ENCODE measurements around the gene VPS8. TPM values are rescaled to one million over a fixed set of nuclear protein-coding genes. Genes with fewer than 3 reads are reported as not detected.
A peak's percentile ranks its signal among the peaks of the same experiment; 100 is the strongest.
"Not testable (repeated sequence)": the region's sequence is repeated elsewhere in the genome, so short reads cannot be mapped to it uniquely, and the experiment has no call there.

Gene VPS8
- total and polyA plus RNA-seq, 4 experiments from 2014 or later = 23.0 to 85.9 (median 60.2) TPM

GRCh38 chr3:184894051-184894450, 82.1 kb downstream of the VPS8 start:
- H3K36me3 Mint-ChIP-seq = peaks cover 12 to 22% of the 10 kb centered on the region in 2 donors
- peaks cover 0 to 2% (median 0%) of the 10 kb centered on the region in 4 donors for H3K4me1 Mint-ChIP-seq
- H3K27ac Mint-ChIP-seq = no peak overlapping the region
- H3K9me3 Mint-ChIP-seq = no peaks in the 10 kb centered on the region
- POLR2A ChIA-PET (ENCODE audit: partially characterized antibody) = no interaction called here
- CTCF ChIA-PET (ENCODE audit: partially characterized antibody) = interaction anchor here (1.3 kb wide), 1 partner anchor 9 kb away, joined by 3 read pairs; no protein-coding TSS in a partner anchor
- H3K27me3 ChIP-seq (ENCODE audit: insufficient read depth, low read length) = no peaks in the 10 kb centered on the region
- intact Hi-C loops (cut with micrococcal nuclease) = no loop called here
- no peak for DNase-seq
- H3K4me1 ChIP-seq (ENCODE audit: insufficient read depth, low read length) = no peaks in the 10 kb centered on the region
- no peaks in the 10 kb centered on the region for H3K9me3 ChIP-seq (ENCODE audit: control insufficient read depth in 1 of 2, low read length in 2 of 2)
- no peaks in the 10 kb centered on the region for H3K36me3 ChIP-seq (ENCODE audit: insufficient read depth, low read length)
- H3K4me3 Mint-ChIP-seq = no peak overlapping the region
- H3K4me3 ChIP-seq (ENCODE audit: low read length in 2 of 2) = no peak overlapping the region
- H3K27ac ChIP-seq (ENCODE audit: low read depth, low read length) = no peak overlapping the region
- H3K27me3 Mint-ChIP-seq = no peaks in the 10 kb centered on the region

- no peak overlapping the region for H3K4me3 ChIP-seq (ENCODE audit: low read length in 2 of 2)
- H3K9me3 Mint-ChIP-seq = no peaks in the 10 kb centered on the region
- no peaks in the 10 kb centered on the region for H3K4me1 Mint-ChIP-seq
- no peak overlapping the region for H3K27ac ChIP-seq (ENCODE audit: low read depth, low read length)
- H3K36me3 ChIP-seq (ENCODE audit: insufficient read depth, low read length) = no peaks in the 10 kb centered on the region
- H3K27ac Mint-ChIP-seq = no peak overlapping the region
- peaks cover 20 to 24% of the 10 kb centered on the region in 2 donors for H3K36me3 Mint-ChIP-seq
- no peak overlapping the region for H3K4me3 Mint-ChIP-seq
- no peaks in the 10 kb centered on the region for H3K27me3 Mint-ChIP-seq
- no peak for DNase-seq
- POLR2A ChIA-PET (ENCODE audit: partially characterized antibody) = no interaction called here
- H3K9me3 ChIP-seq (ENCODE audit: control insufficient read depth in 1 of 2, low read length in 2 of 2) = no peaks in the 10 kb centered on the region
- CTCF ChIA-PET (ENCODE audit: partially characterized antibody) = no interaction called here
- intact Hi-C loops (cut with micrococcal nuclease) = no loop called here
- H3K27me3 ChIP-seq (ENCODE audit: insufficient read depth, low read length) = no peaks in the 10 kb centered on the region
- no peaks in the 10 kb centered on the region for H3K4me1 ChIP-seq (ENCODE audit: insufficient read depth, low read length)
Measured at GRCh38 chr3:184895350-184895749, 83.4 kb downstream of the VPS8 start.

- no peak overlapping the region for H3K4me3 Mint-ChIP-seq
- ChIA-PET CTCF (ENCODE audit: partially characterized antibody) (no interaction called here), POLR2A (ENCODE audit: partially characterized antibody) (no interaction called here)
- H3K4me1 ChIP-seq (ENCODE audit: insufficient read depth, low read length) = no peaks in the 10 kb centered on the region
- intact Hi-C loops (cut with micrococcal nuclease) = no loop called here
- peaks cover 20 to 25% of the 10 kb centered on the region in 2 donors for H3K36me3 Mint-ChIP-seq
- no peaks in the 10 kb centered on the region for H3K36me3 ChIP-seq (ENCODE audit: insufficient read depth, low read length)
- no peaks in the 10 kb centered on the region for H3K9me3 ChIP-seq (ENCODE audit: control insufficient read depth in 1 of 2, low read length in 2 of 2)
- no peaks in the 10 kb centered on the region for H3K27me3 Mint-ChIP-seq
- DNase-seq = no peak
- no peak overlapping the region for H3K4me3 ChIP-seq (ENCODE audit: low read length in 2 of 2)
- no peaks in the 10 kb centered on the region for H3K4me1 Mint-ChIP-seq
- no peaks in the 10 kb centered on the region for H3K27me3 ChIP-seq (ENCODE audit: insufficient read depth, low read length)
- no peaks in the 10 kb centered on the region for H3K9me3 Mint-ChIP-seq
- no peak overlapping the region for H3K27ac ChIP-seq (ENCODE audit: low read depth, low read length)
- H3K27ac Mint-ChIP-seq = no peak overlapping the region
Measured at GRCh38 chr3:184896336-184896735, 84.4 kb downstream of the VPS8 start.

GRCh38 chr3:184899953-184900595, 88.1 kb downstream of the VPS8 start:
- Histone ChIP-seq H3K9me3 (ENCODE audit: control insufficient read depth in 1 of 2, low read length in 2 of 2) (no peaks in the 10 kb centered on the region), H3K27me3 (ENCODE audit: insufficient read depth, low read length) (no peaks in the 10 kb centered on the region), H3K4me1 (ENCODE audit: insufficient read depth, low read length) (no peaks in the 10 kb centered on the region), H3K36me3 (ENCODE audit: insufficient read depth, low read length) (no peaks in the 10 kb centered on the region), H3K4me3 (ENCODE audit: low read length in 2 of 2) (no peak overlapping the region), H3K27ac (ENCODE audit: low read depth, low read length) (no peak overlapping the region)
- intact Hi-C loops (cut with micrococcal nuclease) = no loop called here
- Mint-ChIP-seq H3K27me3 (no peaks in the 10 kb centered on the region), H3K36me3 (peaks cover 40 to 44% of the 10 kb centered on the region in 2 donors), H3K4me3 (no peak overlapping the region), H3K4me1 (peaks cover 0 to 1% (median 0%) of the 10 kb centered on the region in 4 donors), H3K27ac (no peak overlapping the region), H3K9me3 (peaks cover 0 to 7% (median 2%) of the 10 kb centered on the region in 8 donors)
- no peak for DNase-seq
- ChIA-PET POLR2A (ENCODE audit: partially characterized antibody) (interaction anchor here (0.8 kb wide), 1 partner anchor 8 kb away, joined by 3 read pairs; no protein-coding TSS in a partner anchor), CTCF (ENCODE audit: partially characterized antibody) (no interaction called here)

GRCh38 chr3:184907031-184907430, 95.1 kb downstream of the VPS8 start:
- H3K27me3 ChIP-seq (ENCODE audit: insufficient read depth, low read length); H3K4me3 ChIP-seq (ENCODE audit: low read length in 2 of 2); H3K27me3 Mint-ChIP-seq; H3K4me1 Mint-ChIP-seq; H3K4me1 ChIP-seq (ENCODE audit: insufficient read depth, low read length); CTCF ChIA-PET (ENCODE audit: partially characterized antibody); H3K36me3 ChIP-seq (ENCODE audit: insufficient read depth, low read length); POLR2A ChIA-PET (ENCODE audit: partially characterized antibody); DNase-seq; H3K9me3 ChIP-seq (ENCODE audit: control insufficient read depth in 1 of 2, low read length in 2 of 2); H3K4me3 Mint-ChIP-seq; H3K27ac ChIP-seq (ENCODE audit: low read depth, low read length); intact Hi-C loops (cut with micrococcal nuclease); H3K9me3 Mint-ChIP-seq: not testable (repeated sequence)
- Mint-ChIP-seq H3K27ac (peak overlapping the region in 1 of 7 donors; percentile 54), H3K36me3 (peaks cover 58 to 63% of the 10 kb centered on the region in 2 donors)

- peaks cover 0 to 7% (median 3%) of the 10 kb centered on the region in 8 donors for H3K9me3 Mint-ChIP-seq
- CTCF ChIA-PET (ENCODE audit: partially characterized antibody) = interaction anchor here (1.1 kb wide), 1 partner anchor 19 kb away, joined by 3 read pairs; no protein-coding TSS in a partner anchor
- no peak overlapping the region for H3K4me3 Mint-ChIP-seq
- POLR2A ChIA-PET (ENCODE audit: partially characterized antibody) = no interaction called here
- Histone ChIP-seq H3K36me3 (ENCODE audit: insufficient read depth, low read length) (no peaks in the 10 kb centered on the region), H3K4me1 (ENCODE audit: insufficient read depth, low read length) (no peaks in the 10 kb centered on the region), H3K4me3 (ENCODE audit: low read length in 2 of 2) (no peak overlapping the region), H3K27ac (ENCODE audit: low read depth, low read length) (no peak overlapping the region), H3K27me3 (ENCODE audit: insufficient read depth, low read length) (no peaks in the 10 kb centered on the region), H3K9me3 (ENCODE audit: control insufficient read depth in 1 of 2, low read length in 2 of 2) (no peaks in the 10 kb centered on the region)
- peaks cover 64 to 71% of the 10 kb centered on the region in 2 donors for H3K36me3 Mint-ChIP-seq
- peaks cover 0 to 3% (median 0%) of the 10 kb centered on the region in 4 donors for H3K4me1 Mint-ChIP-seq
- no peaks in the 10 kb centered on the region for H3K27me3 Mint-ChIP-seq
- H3K27ac Mint-ChIP-seq = no peak overlapping the region
- intact Hi-C loops (cut with micrococcal nuclease) = no loop called here
- no peak for DNase-seq
Measured at GRCh38 chr3:184907681-184908649, 96.0 kb downstream of the VPS8 start.

GRCh38 chr3:184908859-184909258, 96.9 kb downstream of the VPS8 start:
- Histone ChIP-seq H3K9me3 (ENCODE audit: control insufficient read depth in 1 of 2, low read length in 2 of 2) (no peaks in the 10 kb centered on the region), H3K36me3 (ENCODE audit: insufficient read depth, low read length) (no peaks in the 10 kb centered on the region), H3K27me3 (ENCODE audit: insufficient read depth, low read length) (no peaks in the 10 kb centered on the region), H3K27ac (ENCODE audit: low read depth, low read length) (no peak overlapping the region), H3K4me3 (ENCODE audit: low read length in 2 of 2) (no peak overlapping the region), H3K4me1 (ENCODE audit: insufficient read depth, low read length) (no peaks in the 10 kb centered on the region)
- H3K36me3 Mint-ChIP-seq = peaks cover 63 to 66% of the 10 kb centered on the region in 2 donors
- no peaks in the 10 kb centered on the region for H3K27me3 Mint-ChIP-seq
- DNase-seq = no peak
- intact Hi-C loops (cut with micrococcal nuclease) = no loop called here
- H3K4me1 Mint-ChIP-seq = peaks cover 0 to 3% (median 0%) of the 10 kb centered on the region in 4 donors
- peaks cover 0 to 7% (median 2%) of the 10 kb centered on the region in 8 donors for H3K9me3 Mint-ChIP-seq
- H3K4me3 Mint-ChIP-seq = no peak overlapping the region
- H3K27ac Mint-ChIP-seq = no peak overlapping the region
- ChIA-PET CTCF (ENCODE audit: partially characterized antibody) (interaction anchor here (1.1 kb wide), 1 partner anchor 20 kb away, joined by 3 read pairs; no protein-coding TSS in a partner anchor), POLR2A (ENCODE audit: partially characterized antibody) (no interaction called here)
